MCF 10A (cell line): ENCODE data around the gene NEU1. TPM values are rescaled to one million over a fixed set of nuclear protein-coding genes. Genes with fewer than 3 reads are reported as not detected.
"Not testable (repeated sequence)": the region's sequence is repeated elsewhere in the genome, so short reads cannot be mapped to it uniquely, and the experiment has no call there.

Experiments
- BruUV-seq: library from RNA; stranded (reverse); fragments of 400-500 nt; replicated peaks from 2 replicates; lab custom pipeline; 2021; lab: Mats Ljungman, UMichigan
- CTCF ChIA-PET: fragments of 300-600 bp; sonication (Branson Sonifier 250); formaldehyde crosslinking; extraction: SDS; loops from one replicate; lab custom pipeline; 2021; ENCODE audit warnings: antibody characterized with exemption, inconsistent platforms; lab: Yijun Ruan, JAX
- POLR2A ChIA-PET: fragments of 300-600, 350-650 bp; sonication (Branson Sonifier 250); formaldehyde crosslinking; extraction: SDS; loops from one replicate; lab custom pipeline; 2020; ENCODE audit warnings: antibody characterized with exemption, inconsistent platforms; lab: Yijun Ruan, JAX
- DNase-seq: peaks from one replicate; pipeline ENCODE4 v3.0.0-alpha.2; 2018; ENCODE audit not compliant: unreplicated experiment
- H3K27ac Mint-ChIP-seq: one replicate; pipeline ENCODE4 v1.8.0; 2022; ENCODE audit warnings: mild to moderate bottlenecking, low read depth, mixed read lengths; ENCODE audit not compliant: unreplicated experiment
- H3K27me3 Mint-ChIP-seq: one replicate; pipeline ENCODE4 v1.8.0; 2022; ENCODE audit warnings: mixed read lengths; ENCODE audit not compliant: insufficient read depth, unreplicated experiment
- H3K36me3 Mint-ChIP-seq: one replicate; pipeline ENCODE4 v1.8.0; 2022; ENCODE audit warnings: mild to moderate bottlenecking, moderate library complexity, mixed read lengths; ENCODE audit not compliant: insufficient read depth, unreplicated experiment
- H3K4me1 Mint-ChIP-seq: one replicate; pipeline ENCODE4 v1.8.0; 2022; ENCODE audit warnings: mixed read lengths; ENCODE audit not compliant: insufficient read depth, unreplicated experiment
- H3K4me3 Mint-ChIP-seq: one replicate; pipeline ENCODE4 v1.8.0; 2022; ENCODE audit warnings: mild to moderate bottlenecking, moderate library complexity, mixed read lengths; ENCODE audit not compliant: unreplicated experiment
- H3K9me3 Mint-ChIP-seq: one replicate; pipeline ENCODE4 v1.8.0; 2022; ENCODE audit warnings: mixed read lengths; ENCODE audit not compliant: unreplicated experiment
- CTCF ChIP-seq: fragments of 200-600 bp; IDR thresholded peaks from one replicate; pipeline ENCODE4 v1.8.0; 2022; ENCODE audit warnings: antibody characterized with exemption, mild to moderate bottlenecking; ENCODE audit not compliant: unreplicated experiment
- intact Hi-C: fragments of 100-400 bp; cut with micrococcal nuclease; formaldehyde crosslinking; loops from 2 replicates; pipeline ENCODE4 v1.14.1; 2022
- total RNA-seq: library from RNA; stranded (reverse); gene quantifications from 2 replicates; pipeline ENCODE4 v1.2.3, GENCODE V29; 2022

NEU1 gene
- total RNA-seq, 1 experiment from 2014 or later: 19.7 TPM

- TF ChIP-seq CTCF: no peak
- H3K27ac Mint-ChIP-seq: no peak overlapping the region
- CTCF ChIA-PET: interaction anchor here (0.6 to 0.7 kb wide), 4 partner anchors 74 to 330 kb away, joined by 3 read pairs; no protein-coding TSS in a partner anchor
- H3K27me3 Mint-ChIP-seq: no peaks in the 10 kb centered on the region
- POLR2A ChIA-PET: interaction anchor here (1.4 to 11.3 kb wide), 7 partner anchors 7 to 168 kb away, joined by 4 to 202 read pairs (median 42); partner anchors contain the start of genes ABHD16A, BAG6, CLIC1 and HSPA1B
- H3K4me1 Mint-ChIP-seq: peaks cover 23% of the 10 kb centered on the region
- no TSS peak for BruUV-seq
- H3K36me3 Mint-ChIP-seq: peaks cover 5% of the 10 kb centered on the region
- no peak for DNase-seq
- intact Hi-C loops: no loop called here
- H3K9me3 Mint-ChIP-seq: no peaks in the 10 kb centered on the region
- H3K4me3 Mint-ChIP-seq: peak overlapping the region; percentile 89
Observed at GRCh38 chr6:31819871-31820299, 42.7 kb downstream of the NEU1 start.

- H3K4me1 Mint-ChIP-seq: peaks cover 26% of the 10 kb centered on the region
- H3K9me3 Mint-ChIP-seq, H3K27me3 Mint-ChIP-seq, H3K36me3 Mint-ChIP-seq, intact Hi-C loops, BruUV-seq: not testable (repeated sequence)
- ChIA-PET POLR2A (interaction anchor here (0.6 to 11.3 kb wide), 16 partner anchors 9 to 740 kb away, joined by 3 to 202 read pairs (median 5); partner anchors contain the start of genes ABHD16A, DDAH2, DDX39B and HSPA1B), CTCF (interaction anchor here (1.0 kb wide), 1 partner anchor 11 kb away, joined by 4 read pairs; the partner anchor contains the start of gene LSM2)
- DNase-seq: peak; percentile 58
- peak overlapping the region; percentile 71 for H3K27ac Mint-ChIP-seq
- peak overlapping the region; percentile 89 for H3K4me3 Mint-ChIP-seq
Observed at GRCh38 chr6:31817929-31818511, 44.6 kb downstream of the NEU1 start.

- H3K27me3 Mint-ChIP-seq, intact Hi-C loops, DNase-seq, H3K36me3 Mint-ChIP-seq, H3K9me3 Mint-ChIP-seq, BruUV-seq: not testable (repeated sequence)
- Mint-ChIP-seq H3K4me1 (peaks cover 20% of the 10 kb centered on the region), H3K27ac (peak overlapping the region; percentile 71), H3K4me3 (peak overlapping the region; percentile 89)
- ChIA-PET CTCF (interaction anchor here (1.0 kb wide), 1 partner anchor 11 kb away, joined by 4 read pairs; the partner anchor contains the start of gene LSM2), POLR2A (interaction anchor here (0.6 to 11.3 kb wide), 15 partner anchors 9 to 739 kb away, joined by 3 to 202 read pairs (median 5); partner anchors contain the start of genes DDAH2, DDX39B, HSPA1B and LSM2)
Observed at GRCh38 chr6:31817133-31817928, 45.3 kb downstream of the NEU1 start.

GRCh38 chr6:31815025-31815838 lies 47.4 kb downstream of the NEU1 start, which contains the start of the genes HSPA1A and HSPA1L:
Gene HSPA1A (plus strand): TSS chr6:31815543. CDS start chr6:31815757, 214 bp downstream.
Gene HSPA1L (minus strand): TSS chr6:31815283. CDS start chr6:31811972, 3,311 bp downstream.
- CTCF ChIA-PET: interaction anchor here (0.8 to 1.3 kb wide), 3 partner anchors 9 to 78 kb away, joined by 3 to 8 read pairs (median 3); partner anchors contain the start of gene LSM2
- Mint-ChIP-seq H3K27ac (peak within 1 kb of the TSS; percentile 97), H3K4me3 (peak within 1 kb of the TSS; percentile 89), H3K9me3 (no peaks in the 10 kb centered on the region), H3K27me3 (no peaks in the 10 kb centered on the region), H3K36me3 (peaks cover 8% of the 10 kb centered on the region), H3K4me1 (peaks cover 11% of the 10 kb centered on the region)
- peak; percentile 99 for DNase-seq
- intact Hi-C loops: loop anchor here (2.0 kb wide), 2 partner anchors 18 to 48 kb away; partner anchors contain the start of gene NEU1
- no TSS peak for BruUV-seq
- POLR2A ChIA-PET: interaction anchor here (0.6 to 6.4 kb wide), 32 partner anchors 9 to 1157 kb away, joined by 3 to 192 read pairs (median 5); partner anchors contain the start of genes ABHD16A, ATP6V1G2, BAG6 and C6orf47
- TF ChIP-seq CTCF: no peak
